ENCODE results near the gene SLC35F6. TPM values are rescaled to one million over a fixed set of nuclear protein-coding genes. Genes with fewer than 3 reads are reported as not detected.

Gene SLC35F6
- total RNA-seq, 1 experiment from 2014 or later, result 33.9 TPM

- Histone ChIP-seq H3K4me2 (ENCODE audit: low read length) (peak within 1 kb of the TSS; percentile 77), H4K20me1 (ENCODE audit: low read length) (peaks cover 8% of the 10 kb centered on the region; the same call in 1 of the 2 replicates), H3K4me3 (ENCODE audit: low read length) (peak within 1 kb of the TSS; percentile 76), H3K9ac (ENCODE audit: low read length) (peak within 1 kb of the TSS; percentile 78), H3K27ac (ENCODE audit: low read length) (peak within 1 kb of the TSS; percentile 28), H3K4me1 (ENCODE audit: insufficient read depth, low read length) (peaks cover 14% of the 10 kb centered on the region), H3K27me3 (ENCODE audit: low read length) (no peaks in the 10 kb centered on the region), H3K9me2 (replicated peaks; ENCODE audit: low read length) (no peaks in the 10 kb centered on the region), H3F3A (ENCODE audit: low read length, unreplicated experiment) (no peaks in the 10 kb centered on the region), H3K79me2 (ENCODE audit: low read length) (peaks cover 46% of the 10 kb centered on the region), H2AFZ (ENCODE audit: low read length) (peak within 1 kb of the TSS; percentile 90), H3K9me3 (ENCODE audit: low read length) (no peaks in the 10 kb centered on the region), H3K36me3 (ENCODE audit: low read depth, low read length) (peaks cover 11% of the 10 kb centered on the region; the same call in 1 of the 2 replicates)
- POLR2A ChIA-PET (ENCODE audit: unreplicated experiment), result no interaction called here
- DNase-seq, result peak; percentile 99
- BruUV-seq (replicated peaks), result no TSS peak
- TF ChIP-seq, protein P1, sequence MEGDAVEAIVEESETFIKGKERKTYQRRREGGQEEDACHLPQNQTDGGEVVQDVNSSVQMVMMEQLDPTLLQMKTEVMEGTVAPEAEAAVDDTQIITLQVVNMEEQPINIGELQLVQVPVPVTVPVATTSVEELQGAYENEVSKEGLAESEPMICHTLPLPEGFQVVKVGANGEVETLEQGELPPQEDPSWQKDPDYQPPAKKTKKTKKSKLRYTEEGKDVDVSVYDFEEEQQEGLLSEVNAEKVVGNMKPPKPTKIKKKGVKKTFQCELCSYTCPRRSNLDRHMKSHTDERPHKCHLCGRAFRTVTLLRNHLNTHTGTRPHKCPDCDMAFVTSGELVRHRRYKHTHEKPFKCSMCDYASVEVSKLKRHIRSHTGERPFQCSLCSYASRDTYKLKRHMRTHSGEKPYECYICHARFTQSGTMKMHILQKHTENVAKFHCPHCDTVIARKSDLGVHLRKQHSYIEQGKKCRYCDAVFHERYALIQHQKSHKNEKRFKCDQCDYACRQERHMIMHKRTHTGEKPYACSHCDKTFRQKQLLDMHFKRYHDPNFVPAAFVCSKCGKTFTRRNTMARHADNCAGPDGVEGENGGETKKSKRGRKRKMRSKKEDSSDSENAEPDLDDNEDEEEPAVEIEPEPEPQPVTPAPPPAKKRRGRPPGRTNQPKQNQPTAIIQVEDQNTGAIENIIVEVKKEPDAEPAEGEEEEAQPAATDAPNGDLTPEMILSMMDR (conservative IDR thresholded peaks at IDR 0.05; ENCODE audit: low read depth, low read length), result no peak
- TF ChIP-seq EZH2phosphoT487 (IDR thresholded peaks at IDR 0.05; ENCODE audit: borderline replicate concordance, low read length) (no peak), EZH2 (IDR thresholded peaks at IDR 0.05; ENCODE audit: low read length, unreplicated experiment) (no peak)
- intact Hi-C loops (cut with micrococcal nuclease), result no loop called here
- ATAC-seq, result peak; percentile 99
- CTCF ChIA-PET, result no interaction called here
Observed at GRCh38 chr2:26785431-26786206, 21.5 kb downstream of the SLC35F6 start, which contains the start of gene CENPA. Gene CENPA (plus strand): TSS chr2:26786056. CDS start chr2:26786197, 141 bp downstream.

GRCh38 chr2:26786207-26787028 is 22.3 kb downstream of the SLC35F6 start:
- ChIA-PET CTCF (no interaction called here), POLR2A (ENCODE audit: unreplicated experiment) (no interaction called here)
- Histone ChIP-seq H3K4me3 (ENCODE audit: low read length) (peak overlapping the region; percentile 76), H3K9me3 (ENCODE audit: low read length) (no peaks in the 10 kb centered on the region), H3K27ac (ENCODE audit: low read length) (peak overlapping the region; percentile 28), H3K4me1 (ENCODE audit: insufficient read depth, low read length) (peaks cover 14% of the 10 kb centered on the region), H3K9me2 (replicated peaks; ENCODE audit: low read length) (no peaks in the 10 kb centered on the region), H3K27me3 (ENCODE audit: low read length) (no peaks in the 10 kb centered on the region), H4K20me1 (ENCODE audit: low read length) (peaks cover 11% of the 10 kb centered on the region; the same call in 1 of the 2 replicates), H3K79me2 (ENCODE audit: low read length) (peaks cover 54% of the 10 kb centered on the region), H3K9ac (ENCODE audit: low read length) (peak overlapping the region; percentile 78), H2AFZ (ENCODE audit: low read length) (peak overlapping the region; percentile 74), H3K4me2 (ENCODE audit: low read length) (peak overlapping the region; percentile 75), H3F3A (ENCODE audit: low read length, unreplicated experiment) (no peaks in the 10 kb centered on the region), H3K36me3 (ENCODE audit: low read depth, low read length) (peaks cover 11% of the 10 kb centered on the region; the same call in 1 of the 2 replicates)
- TF ChIP-seq, protein P1 (conservative IDR thresholded peaks at IDR 0.05; ENCODE audit: low read depth, low read length), result no peak
- no peak for TF ChIP-seq EZH2phosphoT487 (IDR thresholded peaks at IDR 0.05; ENCODE audit: borderline replicate concordance, low read length)
- TF ChIP-seq EZH2 (IDR thresholded peaks at IDR 0.05; ENCODE audit: low read length, unreplicated experiment), result no peak
- BruUV-seq (replicated peaks), result TSS peak; percentile 21
- peak; percentile 31 for ATAC-seq
- peak; percentile 27 for DNase-seq
- intact Hi-C loops (cut with micrococcal nuclease), result no loop called here
